GM18520 (cell line): ENCODE data around the gene CCP110.

Source experiments
- ATAC-seq: cut with Tn5 transposase; IDR thresholded peaks from one replicate; pipeline ENCODE4 v1.9.1; 2021; ENCODE audit not compliant: unreplicated experiment

The CCP110 gene

GRCh38 chr16:19595043-19595767 lies 71.5 kb downstream of the CCP110 start:
- ATAC-seq: no peak

DNA sequence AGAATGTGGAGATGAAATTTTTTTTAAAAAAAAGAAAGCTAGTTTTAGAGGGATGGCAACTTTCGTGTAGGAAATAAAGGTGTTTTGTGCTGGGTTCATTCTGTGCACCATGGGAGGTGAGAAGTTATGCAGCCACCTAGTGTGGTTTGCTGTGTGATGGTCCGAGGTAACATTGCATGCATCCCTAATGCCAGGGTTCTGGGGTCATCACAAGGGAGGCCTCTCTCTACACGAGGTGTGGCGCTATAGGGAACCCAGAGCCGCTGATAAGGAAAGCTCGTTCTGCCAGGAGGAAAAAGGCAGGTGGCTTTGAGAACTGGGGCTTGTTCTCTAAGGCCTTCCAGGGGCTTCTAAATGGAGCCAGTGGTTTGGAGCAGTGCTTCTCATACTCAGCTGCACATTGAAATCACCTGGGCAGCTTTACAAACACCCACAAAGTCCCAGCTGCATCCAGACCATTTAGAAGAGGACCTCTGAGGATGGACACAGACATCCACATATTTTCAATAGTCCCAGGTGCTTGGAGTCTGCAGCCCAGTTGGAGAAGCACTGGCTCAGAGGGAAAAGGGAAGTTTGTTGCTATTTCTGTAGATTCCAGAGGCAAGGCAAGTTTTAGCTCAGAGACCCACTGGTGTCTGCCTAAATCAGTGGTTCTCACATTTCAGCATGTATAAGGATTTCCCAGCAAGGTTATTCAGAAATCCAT lies 75.2 kb downstream of the CCP110 start:
- ATAC-seq: no peak

DNA sequence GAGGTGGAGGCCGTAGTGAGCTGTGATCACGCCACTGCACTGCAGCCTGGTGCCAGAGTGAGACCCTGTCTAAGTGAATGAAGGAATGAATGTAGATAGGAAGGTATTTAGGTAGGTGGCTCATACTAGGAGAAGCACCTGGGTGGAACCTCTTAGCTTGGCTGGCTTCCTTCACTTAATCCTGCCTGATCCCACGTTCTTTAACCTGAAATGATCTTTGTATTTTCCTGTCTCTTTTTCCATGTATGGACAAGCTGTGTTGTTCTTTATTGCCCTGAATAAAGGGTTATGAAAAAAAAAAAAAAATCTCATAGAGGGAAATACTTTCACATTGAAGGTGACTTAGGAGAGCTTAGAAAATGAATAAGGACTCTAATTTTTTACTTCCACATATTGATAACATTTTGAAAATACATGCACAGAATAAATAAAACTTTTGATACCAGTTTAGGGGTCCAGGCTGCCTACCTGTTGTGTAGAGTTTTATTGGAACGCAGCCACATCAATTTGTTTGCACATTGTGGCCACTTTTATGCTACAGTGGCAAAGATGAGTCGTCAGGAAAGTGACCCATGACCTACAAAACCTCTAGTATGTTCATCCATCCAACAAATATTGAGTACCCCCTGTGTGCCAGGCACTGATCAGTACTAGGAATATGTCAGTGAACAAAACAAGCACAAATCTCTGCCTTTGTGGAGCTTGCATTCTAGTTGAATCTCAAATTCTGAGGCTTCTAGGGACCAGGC lies 76.4 kb downstream of the CCP110 start:
- ATAC-seq: no peak

DNA sequence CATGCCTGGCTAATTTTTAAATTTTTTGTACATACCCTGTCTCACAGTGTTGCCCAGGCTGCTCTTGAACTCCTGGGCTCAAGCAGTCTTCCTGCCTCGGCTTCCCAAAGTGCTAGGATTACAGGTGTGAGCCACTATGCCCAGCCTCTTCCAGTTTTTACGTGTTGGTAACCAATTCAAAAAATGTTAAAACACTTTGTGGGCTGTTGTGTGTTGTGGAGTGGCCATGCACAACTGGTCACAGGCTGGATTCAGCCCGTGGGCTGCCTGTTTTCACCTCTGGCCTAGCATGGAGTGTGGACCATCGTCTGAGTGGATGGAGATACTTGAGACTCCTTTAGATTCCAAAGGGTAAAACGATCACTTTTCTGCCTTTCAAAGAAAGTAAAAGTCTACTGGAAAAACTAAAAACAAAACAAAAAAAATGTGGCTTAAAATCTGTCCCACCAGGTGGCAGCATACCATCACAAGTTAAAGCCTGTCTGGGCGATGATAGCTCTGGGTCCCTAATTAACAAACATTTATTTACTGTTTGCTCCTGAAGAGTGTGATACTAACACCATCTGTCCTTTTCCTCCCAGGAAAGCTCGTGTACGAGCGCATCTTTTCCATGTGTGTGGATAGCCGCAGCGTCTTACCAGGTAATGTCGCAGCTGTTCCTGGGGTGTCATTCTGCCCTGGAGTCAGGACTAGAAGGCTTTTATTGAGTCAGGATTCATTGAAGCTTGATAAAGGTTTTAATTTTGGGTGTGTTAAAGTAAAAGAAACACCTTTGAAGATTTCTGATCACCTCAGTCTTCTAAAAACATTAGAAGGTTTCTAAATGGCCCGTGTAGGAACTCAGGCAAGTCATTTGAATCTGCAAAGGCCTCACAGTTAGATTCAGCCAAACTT lies 77.6 kb downstream of the CCP110 start:
- no peak for ATAC-seq
